D341Med (cell line): ENCODE results near the gene ANKS4B.
"Not testable (repeated sequence)": the region's sequence is repeated elsewhere in the genome, so short reads cannot be mapped to it uniquely, and the experiment has no call there.

Experiments
- DNase-seq: peaks from one replicate; pipeline ENCODE4 v3.0.0; 2012; ENCODE audit warnings: low spot score

The ANKS4B gene

GRCh38 chr16:21262779-21263639 lies 29.5 kb downstream of the ANKS4B start:
- no peak for DNase-seq

- no peak for DNase-seq
Measured at GRCh38 chr16:21263640-21264570, 30.4 kb downstream of the ANKS4B start.

GRCh38 chr16:21264571-21265036 lies 31.1 kb downstream of the ANKS4B start:
- no peak for DNase-seq

- no peak for DNase-seq
Measured at GRCh38 chr16:21265104-21265837, 31.8 kb downstream of the ANKS4B start.

GRCh38 chr16:21267298-21267697 lies 33.8 kb downstream of the ANKS4B start:
- DNase-seq, result no peak

GRCh38 chr16:21268236-21268635 lies 34.7 kb downstream of the ANKS4B start:
- no peak for DNase-seq

- DNase-seq, result no peak
Measured at GRCh38 chr16:21272253-21272652, 38.8 kb downstream of the ANKS4B start.

GRCh38 chr16:21272763-21273162 lies 39.3 kb downstream of the ANKS4B start:
- DNase-seq, result not testable (repeated sequence)

- DNase-seq, result no peak
Measured at GRCh38 chr16:21274172-21274726, 40.8 kb downstream of the ANKS4B start.

- DNase-seq, result no peak
Measured at GRCh38 chr16:21275529-21275928, 42.0 kb downstream of the ANKS4B start.

GRCh38 chr16:21276090-21276489 lies 42.6 kb downstream of the ANKS4B start:
- no peak for DNase-seq

- DNase-seq, result no peak
Measured at GRCh38 chr16:21277045-21277926, 43.8 kb downstream of the ANKS4B start.

GRCh38 chr16:21277927-21278706 lies 44.6 kb downstream of the ANKS4B start, which contains the start of gene CRYM:
TSS of gene CRYM (minus strand) at chr16:21278290. CDS start at chr16:21278251, 39 bp downstream.
- peak; percentile 84 for DNase-seq

- no peak for DNase-seq
Measured at GRCh38 chr16:21279501-21279900, 46.0 kb downstream of the ANKS4B start.

GRCh38 chr16:21281698-21282389 lies 48.3 kb downstream of the ANKS4B start:
- no peak for DNase-seq

GRCh38 chr16:21283521-21284289 lies 50.2 kb downstream of the ANKS4B start:
- DNase-seq, result peak; percentile 37

GRCh38 chr16:21284414-21284813 lies 50.9 kb downstream of the ANKS4B start:
- DNase-seq, result no peak

GRCh38 chr16:21285314-21285713 lies 51.8 kb downstream of the ANKS4B start:
- DNase-seq, result no peak
